ENCODE results near the gene WIPF3.

WIPF3 gene

GRCh38 chr7:29859524-29860185 is 53.3 kb downstream of the WIPF3 start:
- no peak for TF ChIP-seq CTCF (IDR thresholded peaks at IDR 0.05; ENCODE audit: low read depth, low read length, missing control alignments)
- H3K4me3 ChIP-seq (ENCODE audit: low read depth, low read length), result no peak overlapping the region
- no peak for DNase-seq (ENCODE audit: low read depth)

- TF ChIP-seq CTCF (IDR thresholded peaks at IDR 0.05; ENCODE audit: low read depth, low read length, missing control alignments), result no peak
- H3K4me3 ChIP-seq (ENCODE audit: low read depth, low read length), result no peak overlapping the region
- DNase-seq (ENCODE audit: low read depth), result no peak
Measured at GRCh38 chr7:29860186-29860585, 53.9 kb downstream of the WIPF3 start.

- DNase-seq (ENCODE audit: low read depth), result no peak
- H3K4me3 ChIP-seq (ENCODE audit: low read depth, low read length), result no peak overlapping the region
- no peak for TF ChIP-seq CTCF (IDR thresholded peaks at IDR 0.05; ENCODE audit: low read depth, low read length, missing control alignments)
Measured at GRCh38 chr7:29861884-29862283, 55.6 kb downstream of the WIPF3 start.

- no peak for DNase-seq (ENCODE audit: low read depth)
- no peak overlapping the region for H3K4me3 ChIP-seq (ENCODE audit: low read depth, low read length)
- TF ChIP-seq CTCF (IDR thresholded peaks at IDR 0.05; ENCODE audit: low read depth, low read length, missing control alignments), result no peak
Measured at GRCh38 chr7:29864656-29865055, 58.3 kb downstream of the WIPF3 start.

GRCh38 chr7:29865526-29865925 is 59.2 kb downstream of the WIPF3 start:
- no peak for DNase-seq (ENCODE audit: low read depth)
- no peak overlapping the region for H3K4me3 ChIP-seq (ENCODE audit: low read depth, low read length)

GRCh38 chr7:29866490-29866930 is 60.2 kb downstream of the WIPF3 start:
- no peak overlapping the region for H3K4me3 ChIP-seq (ENCODE audit: low read depth, low read length)
- no peak for DNase-seq (ENCODE audit: low read depth)
- no peak for TF ChIP-seq CTCF (IDR thresholded peaks at IDR 0.05; ENCODE audit: low read depth, low read length, missing control alignments)

More at GRCh38 chr7:29865526-29865925, 59.2 kb downstream of the WIPF3 start:
- no peak for TF ChIP-seq CTCF (IDR thresholded peaks at IDR 0.05; ENCODE audit: low read depth, low read length, missing control alignments)

- no peak for DNase-seq (ENCODE audit: low read depth)
- TF ChIP-seq CTCF (IDR thresholded peaks at IDR 0.05; ENCODE audit: low read depth, low read length, missing control alignments), result no peak
- no peak overlapping the region for H3K4me3 ChIP-seq (ENCODE audit: low read depth, low read length)
Measured at GRCh38 chr7:29871787-29872398, 65.6 kb downstream of the WIPF3 start.

Measured in GM12864 (cell line).